WTC11 (cell line): ENCODE data around the gene WNK1.

Experiments
- CREB1 ChIP-seq: sonication (generic); formaldehyde crosslinking; IDR thresholded peaks from 2 replicates; pipeline ENCODE4 v1.8.0; 2023; ENCODE audit warnings: mild to moderate bottlenecking, missing genetic modification reagents
- E2F5 ChIP-seq: sonication (generic); formaldehyde crosslinking; IDR thresholded peaks from 2 replicates; pipeline ENCODE4 v1.8.1; 2022; ENCODE audit warnings: mild to moderate bottlenecking, moderate library complexity, missing genetic modification reagents
- NR2C2 ChIP-seq: sonication (generic); formaldehyde crosslinking; IDR thresholded peaks from 2 replicates; pipeline ENCODE4 v1.8.0; 2022; ENCODE audit warnings: mild to moderate bottlenecking, missing genetic modification reagents
- SP1 ChIP-seq: sonication (generic); formaldehyde crosslinking; conservative IDR thresholded peaks from 2 replicates; pipeline ENCODE4 v1.8.1; 2022; ENCODE audit warnings: missing genetic modification reagents
- ZNF425 ChIP-seq: fragments of 250-450 bp; sonication (Bioruptor Pico); conservative IDR thresholded peaks from 2 replicates; pipeline ENCODE4 v1.9.0; 2021; ENCODE audit warnings: mild to moderate bottlenecking
- TF ChIP-seq, protein P1 (sequence below): fragments of 200-600 bp; IDR thresholded peaks from 2 replicates; pipeline ENCODE4 v1.8.0; 2022; ENCODE audit warnings: antibody characterized with exemption
- TF ChIP-seq, protein P2 (sequence below): sonication (generic); formaldehyde crosslinking; IDR thresholded peaks from 2 replicates; pipeline ENCODE4 v1.8.1; 2023; ENCODE audit warnings: mild to moderate bottlenecking, missing genetic modification reagents, moderate library complexity

GRCh38 chr12:906062-906585, 153.7 kb downstream of the WNK1 start:
- TF ChIP-seq SP1 (CRISPR knock-in tag) (no peak), CREB1 (CRISPR knock-in tag) (no peak), NR2C2 (CRISPR knock-in tag) (no peak), ZNF425 (no peak), E2F5 (CRISPR knock-in tag) (no peak)
- TF ChIP-seq, protein P1, sequence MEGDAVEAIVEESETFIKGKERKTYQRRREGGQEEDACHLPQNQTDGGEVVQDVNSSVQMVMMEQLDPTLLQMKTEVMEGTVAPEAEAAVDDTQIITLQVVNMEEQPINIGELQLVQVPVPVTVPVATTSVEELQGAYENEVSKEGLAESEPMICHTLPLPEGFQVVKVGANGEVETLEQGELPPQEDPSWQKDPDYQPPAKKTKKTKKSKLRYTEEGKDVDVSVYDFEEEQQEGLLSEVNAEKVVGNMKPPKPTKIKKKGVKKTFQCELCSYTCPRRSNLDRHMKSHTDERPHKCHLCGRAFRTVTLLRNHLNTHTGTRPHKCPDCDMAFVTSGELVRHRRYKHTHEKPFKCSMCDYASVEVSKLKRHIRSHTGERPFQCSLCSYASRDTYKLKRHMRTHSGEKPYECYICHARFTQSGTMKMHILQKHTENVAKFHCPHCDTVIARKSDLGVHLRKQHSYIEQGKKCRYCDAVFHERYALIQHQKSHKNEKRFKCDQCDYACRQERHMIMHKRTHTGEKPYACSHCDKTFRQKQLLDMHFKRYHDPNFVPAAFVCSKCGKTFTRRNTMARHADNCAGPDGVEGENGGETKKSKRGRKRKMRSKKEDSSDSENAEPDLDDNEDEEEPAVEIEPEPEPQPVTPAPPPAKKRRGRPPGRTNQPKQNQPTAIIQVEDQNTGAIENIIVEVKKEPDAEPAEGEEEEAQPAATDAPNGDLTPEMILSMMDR, result no peak
- TF ChIP-seq, protein P2, sequence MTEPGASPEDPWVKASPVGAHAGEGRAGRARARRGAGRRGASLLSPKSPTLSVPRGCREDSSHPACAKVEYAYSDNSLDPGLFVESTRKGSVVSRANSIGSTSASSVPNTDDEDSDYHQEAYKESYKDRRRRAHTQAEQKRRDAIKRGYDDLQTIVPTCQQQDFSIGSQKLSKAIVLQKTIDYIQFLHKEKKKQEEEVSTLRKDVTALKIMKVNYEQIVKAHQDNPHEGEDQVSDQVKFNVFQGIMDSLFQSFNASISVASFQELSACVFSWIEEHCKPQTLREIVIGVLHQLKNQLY, result no peak
